HL-60 (cell line): ENCODE data around the gene FARS2.

ENCODE experiments used
- DNase-seq, 2 experiments: peaks; one replicate each; pipeline ENCODE4 v3.0.0-alpha.2; 2010 to 2020; ENCODE audit warnings: low read depth in 1 of 2, low spot score in 1 of 2
- H3K27ac ChIP-seq: fragments of 250-450 bp; sonication (Bioruptor Pico); replicated peaks from 2 replicates; pipeline ENCODE4 v1.5.1; 2020; ENCODE audit warnings: mild to moderate bottlenecking, moderate library complexity
- H3K27me3 ChIP-seq: fragments of 250-450 bp; sonication (Bioruptor Pico); 2 replicates; pipeline ENCODE4 v1.5.1; 2021; ENCODE audit warnings: mild to moderate bottlenecking, moderate library complexity; ENCODE audit not compliant: insufficient read depth, poor library complexity, severe bottlenecking
- H3K4me3 ChIP-seq: replicated peaks from 2 replicates; pipeline ENCODE4 v1.5.1; 2011; ENCODE audit warnings: mild to moderate bottlenecking, control low read depth, low read length; ENCODE audit not compliant: insufficient read depth
- CTCF ChIP-seq: IDR thresholded peaks from one replicate; pipeline ENCODE4 v1.5.1; 2011; ENCODE audit warnings: low read length, control low read depth, inconsistent platforms; ENCODE audit not compliant: insufficient read depth
- GABPA ChIP-seq: IDR thresholded peaks from 2 replicates; pipeline ENCODE4 v1.6.1; 2012; ENCODE audit warnings: low read depth
- POLR2AphosphoS5 ChIP-seq: IDR thresholded peaks from 2 replicates; pipeline ENCODE4 v1.6.1; 2012; ENCODE audit warnings: low read depth
- SPI1 ChIP-seq: IDR thresholded peaks from 2 replicates; pipeline ENCODE4 v1.6.1; 2012; ENCODE audit warnings: low read depth, mild to moderate bottlenecking, borderline replicate concordance
- TF ChIP-seq, protein P1 (sequence below): IDR thresholded peaks from 2 replicates; pipeline ENCODE4 v1.6.1; 2012; ENCODE audit warnings: low read depth; ENCODE audit not compliant: insufficient replicate concordance

The FARS2 gene

GRCh38 chr6:5566718-5567117 lies 305.4 kb downstream of the FARS2 start:
- DNase-seq: no peak
- Histone ChIP-seq H3K27me3 (no peaks in the 10 kb centered on the region), H3K4me3 (no peak overlapping the region), H3K27ac (no peak overlapping the region)
- TF ChIP-seq CTCF: no peak
- TF ChIP-seq SPI1: no peak
- TF ChIP-seq GABPA: no peak
- TF ChIP-seq, protein P1, sequence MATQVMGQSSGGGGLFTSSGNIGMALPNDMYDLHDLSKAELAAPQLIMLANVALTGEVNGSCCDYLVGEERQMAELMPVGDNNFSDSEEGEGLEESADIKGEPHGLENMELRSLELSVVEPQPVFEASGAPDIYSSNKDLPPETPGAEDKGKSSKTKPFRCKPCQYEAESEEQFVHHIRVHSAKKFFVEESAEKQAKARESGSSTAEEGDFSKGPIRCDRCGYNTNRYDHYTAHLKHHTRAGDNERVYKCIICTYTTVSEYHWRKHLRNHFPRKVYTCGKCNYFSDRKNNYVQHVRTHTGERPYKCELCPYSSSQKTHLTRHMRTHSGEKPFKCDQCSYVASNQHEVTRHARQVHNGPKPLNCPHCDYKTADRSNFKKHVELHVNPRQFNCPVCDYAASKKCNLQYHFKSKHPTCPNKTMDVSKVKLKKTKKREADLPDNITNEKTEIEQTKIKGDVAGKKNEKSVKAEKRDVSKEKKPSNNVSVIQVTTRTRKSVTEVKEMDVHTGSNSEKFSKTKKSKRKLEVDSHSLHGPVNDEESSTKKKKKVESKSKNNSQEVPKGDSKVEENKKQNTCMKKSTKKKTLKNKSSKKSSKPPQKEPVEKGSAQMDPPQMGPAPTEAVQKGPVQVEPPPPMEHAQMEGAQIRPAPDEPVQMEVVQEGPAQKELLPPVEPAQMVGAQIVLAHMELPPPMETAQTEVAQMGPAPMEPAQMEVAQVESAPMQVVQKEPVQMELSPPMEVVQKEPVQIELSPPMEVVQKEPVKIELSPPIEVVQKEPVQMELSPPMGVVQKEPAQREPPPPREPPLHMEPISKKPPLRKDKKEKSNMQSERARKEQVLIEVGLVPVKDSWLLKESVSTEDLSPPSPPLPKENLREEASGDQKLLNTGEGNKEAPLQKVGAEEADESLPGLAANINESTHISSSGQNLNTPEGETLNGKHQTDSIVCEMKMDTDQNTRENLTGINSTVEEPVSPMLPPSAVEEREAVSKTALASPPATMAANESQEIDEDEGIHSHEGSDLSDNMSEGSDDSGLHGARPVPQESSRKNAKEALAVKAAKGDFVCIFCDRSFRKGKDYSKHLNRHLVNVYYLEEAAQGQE: no peak

DNA sequence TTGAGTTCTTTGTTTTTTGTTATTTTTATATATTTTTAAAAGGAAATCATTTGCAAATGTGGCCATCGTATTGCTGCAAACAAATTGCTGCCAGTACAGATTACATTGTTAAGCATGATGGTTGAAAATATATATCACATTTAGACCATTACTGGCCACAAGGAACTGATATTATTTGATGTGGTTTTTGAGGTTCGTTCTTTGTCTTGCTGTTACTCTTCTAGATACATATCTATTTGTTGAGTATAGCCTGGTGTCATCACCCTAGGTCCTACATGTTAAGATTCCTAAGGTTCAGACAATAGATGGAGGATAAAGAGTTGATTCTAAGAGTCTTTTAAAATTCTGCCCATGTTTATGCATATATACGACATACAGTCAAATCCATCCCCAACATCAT lies 306.0 kb downstream of the FARS2 start:
- no peak overlapping the region for H3K4me3 ChIP-seq
- TF ChIP-seq POLR2AphosphoS5 (no peak), CTCF (no peak), GABPA (no peak), SPI1 (no peak)
- TF ChIP-seq, protein P1: no peak
- H3K27me3 ChIP-seq: no peaks in the 10 kb centered on the region
- no peak for DNase-seq
- H3K27ac ChIP-seq: no peak overlapping the region

DNA sequence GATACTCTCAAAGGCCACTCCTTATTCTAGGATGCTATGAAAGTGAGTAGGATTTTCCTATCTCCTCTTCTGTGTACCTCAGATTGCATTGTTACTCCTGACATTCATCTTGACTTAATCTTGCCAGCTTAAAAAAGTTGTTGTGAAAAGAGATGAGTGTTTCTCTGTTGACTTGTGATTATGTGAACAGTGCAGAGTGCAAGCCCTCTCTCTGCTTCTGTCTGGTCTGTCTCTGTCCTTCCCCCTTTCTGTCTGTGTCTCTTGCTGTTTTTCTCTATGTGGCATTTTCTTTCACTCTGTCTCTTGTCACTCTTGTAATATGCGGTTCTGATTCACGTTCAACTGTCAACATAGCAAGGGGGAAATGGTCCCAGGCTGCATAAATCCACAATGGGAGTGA lies 306.6 kb downstream of the FARS2 start:
- Histone ChIP-seq H3K27me3 (no peaks in the 10 kb centered on the region), H3K4me3 (no peak overlapping the region), H3K27ac (no peak overlapping the region)
- no peak for TF ChIP-seq GABPA
- TF ChIP-seq, protein P1: no peak
- no peak for TF ChIP-seq POLR2AphosphoS5
- no peak for TF ChIP-seq CTCF
- TF ChIP-seq SPI1: no peak
- DNase-seq: no peak
